Measurements from ENCODE around the gene MTA3. TPM values are rescaled to one million over a fixed set of nuclear protein-coding genes. Genes with fewer than 3 reads are reported as not detected.
A peak's percentile ranks its signal among the peaks of the same experiment; 100 is the strongest.

MTA3 gene
- total RNA-seq, 2 experiments from 2014 or later, result 20.9 to 21.5 TPM

- H3K4me1 Mint-ChIP-seq, result peaks cover 17% of the 10 kb centered on the region
- H3K27me3 Mint-ChIP-seq, result peaks cover 50% of the 10 kb centered on the region
- ChIA-PET POLR2A (interaction anchor here (5.9 kb wide), 1 partner anchor 18 kb away, joined by 31 read pairs; no protein-coding TSS in a partner anchor), CTCF (interaction anchor here (0.8 kb wide), 1 partner anchor 19 kb away, joined by 3 read pairs; no protein-coding TSS in a partner anchor)
- no peak overlapping the region for H3K27ac Mint-ChIP-seq
- no peak overlapping the region for H3K4me3 Mint-ChIP-seq
- peak; percentile 11 for DNase-seq
- H3K9me3 Mint-ChIP-seq, result no peaks in the 10 kb centered on the region
- H3K36me3 Mint-ChIP-seq (ENCODE audit: low read depth), result peaks cover 3% of the 10 kb centered on the region
These were observed 223.2 kb downstream of the MTA3 start for GRCh38 chr2:42791606-42792005.

- no peak overlapping the region for H3K27ac Mint-ChIP-seq
- ChIA-PET CTCF (interaction anchor here (0.8 kb wide), 1 partner anchor 18 kb away, joined by 3 read pairs; no protein-coding TSS in a partner anchor), POLR2A (interaction anchor here (5.9 kb wide), 1 partner anchor 18 kb away, joined by 31 read pairs; no protein-coding TSS in a partner anchor)
- peaks cover 3% of the 10 kb centered on the region for H3K36me3 Mint-ChIP-seq (ENCODE audit: low read depth)
- peaks cover 18% of the 10 kb centered on the region for H3K4me1 Mint-ChIP-seq
- peak overlapping the region; percentile 40 for H3K4me3 Mint-ChIP-seq
- peaks cover 50% of the 10 kb centered on the region for H3K27me3 Mint-ChIP-seq
- H3K9me3 Mint-ChIP-seq, result no peaks in the 10 kb centered on the region
- DNase-seq, result no peak
These were observed 223.7 kb downstream of the MTA3 start for GRCh38 chr2:42792087-42792582.

GRCh38 chr2:42792583-42793333 is 224.3 kb downstream of the MTA3 start, which contains the start of gene HAAO:
HAAO (minus strand) TSS chr2:42792583; CDS start chr2:42792536, 47 bp downstream.
- Mint-ChIP-seq H3K27me3 (peaks cover 50% of the 10 kb centered on the region), H3K4me1 (peaks cover 18% of the 10 kb centered on the region), H3K9me3 (no peaks in the 10 kb centered on the region), H3K27ac (no peak within 1 kb of the TSS), H3K4me3 (peak within 1 kb of the TSS; percentile 40), H3K36me3 (ENCODE audit: low read depth) (peaks cover 3% of the 10 kb centered on the region)
- ChIA-PET POLR2A (interaction anchor here (5.9 kb wide), 1 partner anchor 17 kb away, joined by 31 read pairs; no protein-coding TSS in a partner anchor), CTCF (interaction anchor here (0.8 kb wide), 1 partner anchor 18 kb away, joined by 3 read pairs; no protein-coding TSS in a partner anchor)
- peak; percentile 16 for DNase-seq

GRCh38 chr2:42793334-42794270 is 225.2 kb downstream of the MTA3 start:
- peaks cover 18% of the 10 kb centered on the region for H3K4me1 Mint-ChIP-seq
- peaks cover 3% of the 10 kb centered on the region for H3K36me3 Mint-ChIP-seq (ENCODE audit: low read depth)
- ChIA-PET CTCF (interaction anchor here (1.5 kb wide), 1 partner anchor 18 kb away, joined by 3 read pairs; no protein-coding TSS in a partner anchor), POLR2A (interaction anchor here (5.9 kb wide), 1 partner anchor 16 kb away, joined by 31 read pairs; no protein-coding TSS in a partner anchor)
- peaks cover 50% of the 10 kb centered on the region for H3K27me3 Mint-ChIP-seq
- DNase-seq, result peak; percentile 11
- H3K9me3 Mint-ChIP-seq, result no peaks in the 10 kb centered on the region
- peak overlapping the region; percentile 23 for H3K4me3 Mint-ChIP-seq
- H3K27ac Mint-ChIP-seq, result no peak overlapping the region

- POLR2A ChIA-PET, result interaction anchor here (5.9 kb wide), 1 partner anchor 15 kb away, joined by 31 read pairs; no protein-coding TSS in a partner anchor
- H3K27me3 Mint-ChIP-seq, result peaks cover 49% of the 10 kb centered on the region
- no peaks in the 10 kb centered on the region for H3K9me3 Mint-ChIP-seq
- H3K36me3 Mint-ChIP-seq (ENCODE audit: low read depth), result peaks cover 3% of the 10 kb centered on the region
- CTCF ChIA-PET, result interaction anchor here (1.5 kb wide), 1 partner anchor 17 kb away, joined by 3 read pairs; no protein-coding TSS in a partner anchor
- no peak overlapping the region for H3K27ac Mint-ChIP-seq
- H3K4me1 Mint-ChIP-seq, result peaks cover 18% of the 10 kb centered on the region
- DNase-seq, result peak; percentile 11
- H3K4me3 Mint-ChIP-seq, result no peak overlapping the region
These were observed 226.0 kb downstream of the MTA3 start for GRCh38 chr2:42794271-42795046.

- POLR2A ChIA-PET, result interaction anchor here (5.9 kb wide), 1 partner anchor 15 kb away, joined by 31 read pairs; no protein-coding TSS in a partner anchor
- peaks cover 3% of the 10 kb centered on the region for H3K36me3 Mint-ChIP-seq (ENCODE audit: low read depth)
- no peak overlapping the region for H3K4me3 Mint-ChIP-seq
- peak; percentile 8 for DNase-seq
- H3K9me3 Mint-ChIP-seq, result no peaks in the 10 kb centered on the region
- H3K4me1 Mint-ChIP-seq, result peaks cover 18% of the 10 kb centered on the region
- CTCF ChIA-PET, result interaction anchor here (1.3 to 1.5 kb wide), 2 partner anchors 16 to 33 kb away, joined by 3 to 6 read pairs; no protein-coding TSS in a partner anchor
- H3K27ac Mint-ChIP-seq, result no peak overlapping the region
- H3K27me3 Mint-ChIP-seq, result peaks cover 45% of the 10 kb centered on the region
These were observed 226.8 kb downstream of the MTA3 start for GRCh38 chr2:42795275-42795674.

GRCh38 chr2:42795841-42796301 is 227.4 kb downstream of the MTA3 start:
- peaks cover 42% of the 10 kb centered on the region for H3K27me3 Mint-ChIP-seq

GRCh38 chr2:42796427-42797248 is 228.2 kb downstream of the MTA3 start:
- CTCF ChIA-PET, result interaction anchor here (1.3 to 2.1 kb wide), 2 partner anchors 14 to 32 kb away, joined by 6 read pairs; no protein-coding TSS in a partner anchor
- Mint-ChIP-seq H3K4me3 (no peak overlapping the region), H3K27ac (no peak overlapping the region), H3K9me3 (no peaks in the 10 kb centered on the region), H3K36me3 (ENCODE audit: low read depth) (peaks cover 3% of the 10 kb centered on the region), H3K27me3 (peaks cover 38% of the 10 kb centered on the region), H3K4me1 (peaks cover 18% of the 10 kb centered on the region)
- POLR2A ChIA-PET, result interaction anchor here (5.9 kb wide), 1 partner anchor 13 kb away, joined by 31 read pairs; no protein-coding TSS in a partner anchor
- no peak for DNase-seq

More at GRCh38 chr2:42795841-42796301, 227.4 kb downstream of the MTA3 start:
- CTCF ChIA-PET, result interaction anchor here (1.3 to 2.1 kb wide), 2 partner anchors 15 to 33 kb away, joined by 6 read pairs; no protein-coding TSS in a partner anchor
- DNase-seq, result peak; percentile 10
- Mint-ChIP-seq H3K9me3 (no peaks in the 10 kb centered on the region), H3K4me3 (no peak overlapping the region), H3K36me3 (ENCODE audit: low read depth) (peaks cover 3% of the 10 kb centered on the region), H3K27ac (no peak overlapping the region), H3K4me1 (peaks cover 18% of the 10 kb centered on the region)
- POLR2A ChIA-PET, result interaction anchor here (5.9 kb wide), 1 partner anchor 14 kb away, joined by 31 read pairs; no protein-coding TSS in a partner anchor

- Mint-ChIP-seq H3K27ac (no peak overlapping the region), H3K4me1 (peaks cover 16% of the 10 kb centered on the region), H3K9me3 (no peaks in the 10 kb centered on the region), H3K27me3 (peaks cover 34% of the 10 kb centered on the region), H3K4me3 (no peak overlapping the region), H3K36me3 (ENCODE audit: low read depth) (peaks cover 3% of the 10 kb centered on the region)
- DNase-seq, result peak; percentile 9
- CTCF ChIA-PET, result interaction anchor here (2.1 kb wide), 1 partner anchor 14 kb away, joined by 6 read pairs; no protein-coding TSS in a partner anchor
- POLR2A ChIA-PET, result interaction anchor here (5.9 kb wide), 1 partner anchor 13 kb away, joined by 31 read pairs; no protein-coding TSS in a partner anchor
These were observed 228.8 kb downstream of the MTA3 start for GRCh38 chr2:42797281-42797680.

GRCh38 chr2:42799881-42800280 is 231.4 kb downstream of the MTA3 start:
- H3K9me3 Mint-ChIP-seq, result no peaks in the 10 kb centered on the region
- no peak overlapping the region for H3K4me3 Mint-ChIP-seq
- POLR2A ChIA-PET, result interaction anchor here (2.7 kb wide), 1 partner anchor 10 kb away, joined by 23 read pairs; no protein-coding TSS in a partner anchor
- H3K27ac Mint-ChIP-seq, result no peak overlapping the region
- peaks cover 28% of the 10 kb centered on the region for H3K27me3 Mint-ChIP-seq
- CTCF ChIA-PET, result interaction anchor here (1.5 kb wide), 1 partner anchor 10 kb away, joined by 8 read pairs; no protein-coding TSS in a partner anchor
- H3K4me1 Mint-ChIP-seq, result peaks cover 9% of the 10 kb centered on the region
- no peak for DNase-seq
- H3K36me3 Mint-ChIP-seq (ENCODE audit: low read depth), result no peaks in the 10 kb centered on the region
